SK-N-SH (cell line): ENCODE data around the gene SIGLEC6.

Experiments used
- NFIC ChIP-seq: IDR thresholded peaks from 2 replicates; pipeline ENCODE4 v1.4.0; 2012; ENCODE audit warnings: borderline replicate concordance
- TAF1 ChIP-seq: IDR thresholded peaks from 2 replicates; pipeline ENCODE4 v1.6.1; 2012; ENCODE audit warnings: low read depth, mild to moderate bottlenecking, low read length, moderate library complexity, borderline replicate concordance
- TF ChIP-seq, protein P1 (sequence below): fragments of 200-600 bp; sonication (generic); IDR thresholded peaks from 2 replicates; pipeline ENCODE4 v1.6.1; 2017; ENCODE audit warnings: antibody characterized with exemption, mild to moderate bottlenecking, moderate library complexity

DNA sequence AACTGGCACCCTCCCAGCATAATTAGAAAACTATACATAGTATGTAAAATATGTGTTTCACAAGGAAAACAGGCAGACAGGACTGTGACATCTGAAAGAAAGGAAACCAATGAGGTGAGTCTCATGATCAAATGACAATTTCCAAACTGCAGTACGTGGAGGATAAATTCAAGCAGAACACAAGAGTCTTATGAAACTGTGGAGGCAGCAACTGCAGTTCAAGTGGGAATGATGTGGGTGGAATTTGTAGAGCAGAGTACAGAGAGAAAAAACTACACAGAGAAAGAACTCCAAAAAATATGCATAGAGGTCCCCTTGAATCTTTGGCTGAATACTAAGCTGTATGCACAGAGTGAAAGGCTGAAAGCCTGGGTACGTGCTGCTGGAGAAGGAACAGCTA lies 9.7 kb downstream of the SIGLEC6 start:
- TF ChIP-seq, protein P1, sequence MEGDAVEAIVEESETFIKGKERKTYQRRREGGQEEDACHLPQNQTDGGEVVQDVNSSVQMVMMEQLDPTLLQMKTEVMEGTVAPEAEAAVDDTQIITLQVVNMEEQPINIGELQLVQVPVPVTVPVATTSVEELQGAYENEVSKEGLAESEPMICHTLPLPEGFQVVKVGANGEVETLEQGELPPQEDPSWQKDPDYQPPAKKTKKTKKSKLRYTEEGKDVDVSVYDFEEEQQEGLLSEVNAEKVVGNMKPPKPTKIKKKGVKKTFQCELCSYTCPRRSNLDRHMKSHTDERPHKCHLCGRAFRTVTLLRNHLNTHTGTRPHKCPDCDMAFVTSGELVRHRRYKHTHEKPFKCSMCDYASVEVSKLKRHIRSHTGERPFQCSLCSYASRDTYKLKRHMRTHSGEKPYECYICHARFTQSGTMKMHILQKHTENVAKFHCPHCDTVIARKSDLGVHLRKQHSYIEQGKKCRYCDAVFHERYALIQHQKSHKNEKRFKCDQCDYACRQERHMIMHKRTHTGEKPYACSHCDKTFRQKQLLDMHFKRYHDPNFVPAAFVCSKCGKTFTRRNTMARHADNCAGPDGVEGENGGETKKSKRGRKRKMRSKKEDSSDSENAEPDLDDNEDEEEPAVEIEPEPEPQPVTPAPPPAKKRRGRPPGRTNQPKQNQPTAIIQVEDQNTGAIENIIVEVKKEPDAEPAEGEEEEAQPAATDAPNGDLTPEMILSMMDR = no peak
- no peak for TF ChIP-seq NFIC
- no peak for TF ChIP-seq TAF1
